Liver (tissue), 9 donors: ENCODE measurements around the gene MID1. TPM values are rescaled to one million over a fixed set of nuclear protein-coding genes. Genes with fewer than 3 reads are reported as not detected.

Source experiments
- DNase-seq: peaks from one replicate; pipeline ENCODE4 v3.0.0-alpha.2; 2017; ENCODE audit warnings: low spot score
- H3K27ac ChIP-seq, 2 donors: one replicate each; pipeline ENCODE4 v1.7.0; 2013; ENCODE audit warnings: inconsistent platforms in 2 of 2, low read length in 2 of 2, control low read depth in 1 of 2, low read depth in 1 of 2, mild to moderate bottlenecking in 1 of 2
- H3K27me3 ChIP-seq, 4 donors: one replicate each; pipeline versions ENCODE4 v1.6.1 to v1.7.0; 2013; ENCODE audit warnings: low read length in 3 of 4, inconsistent platforms in 1 of 4, mild to moderate bottlenecking in 1 of 4, moderate library complexity in 1 of 4; ENCODE audit not compliant: control insufficient read depth in 4 of 4, insufficient read depth in 4 of 4
- H3K36me3 ChIP-seq, 4 donors: one replicate each; pipeline versions ENCODE4 v1.6.1 to v1.7.0; 2013; ENCODE audit warnings: low read length in 3 of 4, mild to moderate bottlenecking in 3 of 4, low read depth in 1 of 4, moderate library complexity in 1 of 4; ENCODE audit not compliant: control insufficient read depth in 4 of 4, insufficient read depth in 3 of 4
- H3K4me1 ChIP-seq, 4 donors: one replicate each; pipeline versions ENCODE4 v1.6.1 to v1.7.0; 2013; ENCODE audit warnings: low read length in 3 of 4, mild to moderate bottlenecking in 3 of 4, moderate library complexity in 1 of 4; ENCODE audit not compliant: control insufficient read depth in 4 of 4, insufficient read depth in 4 of 4
- H3K4me3 ChIP-seq, 3 donors: one replicate each; pipeline versions ENCODE4 v1.6.1 to v1.7.0; 2013; ENCODE audit warnings: low read length in 3 of 3, control low read depth in 1 of 3, low read depth in 1 of 3, mild to moderate bottlenecking in 1 of 3
- H3K9ac ChIP-seq, 2 donors: one replicate each; pipeline ENCODE4 v1.7.0; 2013; ENCODE audit warnings: low read length in 2 of 2, mild to moderate bottlenecking in 2 of 2, moderate library complexity in 2 of 2, control low read depth in 1 of 2, low read depth in 1 of 2
- H3K9me3 ChIP-seq, 4 donors: one replicate each; pipeline versions ENCODE4 v1.6.1 to v1.7.0; 2013; ENCODE audit warnings: low read length in 3 of 4; ENCODE audit not compliant: control insufficient read depth in 4 of 4
- EGR1 ChIP-seq, 2 donors: IDR thresholded peaks; 2 replicates each; pipeline ENCODE4 v1.6.1; 2016 to 2018; ENCODE audit warnings: antibody characterized with exemption in 2 of 2, low read depth in 2 of 2
- FOXA2 ChIP-seq: IDR thresholded peaks from 2 replicates; pipeline ENCODE4 v1.6.1; 2016; ENCODE audit warnings: antibody characterized with exemption
- GABPA ChIP-seq, 2 donors: IDR thresholded peaks in 1 of 2; conservative IDR thresholded peaks in 1 of 2; 2 replicates each; pipeline ENCODE4 v1.6.1; 2016; ENCODE audit warnings: antibody characterized with exemption in 2 of 2, mild to moderate bottlenecking in 1 of 2, moderate library complexity in 1 of 2
- HNF4A ChIP-seq, 2 donors: conservative IDR thresholded peaks; 2 replicates each; pipeline ENCODE4 v1.6.1; 2016; ENCODE audit warnings: antibody characterized with exemption in 2 of 2, mild to moderate bottlenecking in 2 of 2
- HNF4G ChIP-seq: IDR thresholded peaks from 2 replicates; pipeline ENCODE4 v1.6.1; 2016; ENCODE audit warnings: antibody characterized with exemption
- NR2F2 ChIP-seq: IDR thresholded peaks from 2 replicates; pipeline ENCODE4 v1.6.1; 2016; ENCODE audit warnings: antibody characterized with exemption
- RAD21 ChIP-seq, 2 donors: IDR thresholded peaks; 2 replicates each; pipeline ENCODE4 v1.6.1; 2016; ENCODE audit warnings: antibody characterized with exemption in 2 of 2, mild to moderate bottlenecking in 2 of 2
- RXRA ChIP-seq, 2 donors: IDR thresholded peaks; 2 replicates each; pipeline ENCODE4 v1.6.1; 2017 to 2018; ENCODE audit warnings: antibody characterized with exemption in 2 of 2, mild to moderate bottlenecking in 1 of 2
- SP1 ChIP-seq: IDR thresholded peaks from 2 replicates; pipeline ENCODE4 v1.6.1; 2018; ENCODE audit warnings: antibody characterized with exemption, mild to moderate bottlenecking
- TAF1 ChIP-seq: conservative IDR thresholded peaks from 2 replicates; pipeline ENCODE4 v1.6.1; 2016; ENCODE audit warnings: antibody characterized with exemption, mild to moderate bottlenecking
- YY1 ChIP-seq: IDR thresholded peaks from 2 replicates; pipeline ENCODE4 v1.6.1; 2016; ENCODE audit warnings: antibody characterized with exemption, mild to moderate bottlenecking
- ZBTB33 ChIP-seq: IDR thresholded peaks from 2 replicates; pipeline ENCODE4 v1.6.1; 2016; ENCODE audit warnings: antibody characterized with exemption
- WGBS: extraction: QIAGEN DNeasy Blood & Tissue Kit; methylation state at CpG from one replicate; pipeline ENCODE4 v1.1.7; 2013; 5-methylcytosine and 5-hydroxymethylcytosine counted together
- polyA plus RNA-seq, 2 donors: library from polyadenylated mRNA; stranded (reverse) in 1 of 2; unstranded in 1 of 2; fragments of 200-250 nt in 1 of 2; fragments of >200 nt in 1 of 2; fragmentation: Nextera tagmentation in 1 of 2; extraction: Ambion mirVana in 1 of 2; gene quantifications; one replicate each; pipeline versions ENCODE4 v1.2.1 to v1.2.3, GENCODE V29; 2013 to 2015
- total RNA-seq, 2 donors: library from RNA; depleted of rRNA; stranded (reverse); fragments of >200 nt; gene quantifications; one replicate each; pipeline ENCODE4 v1.2.3, GENCODE V29; 2014
- TF ChIP-seq, protein P1 (sequence below): fragments of 150-350 bp; IDR thresholded peaks from 2 replicates; pipeline ENCODE4 v1.5.1; 2017; ENCODE audit warnings: improper control_type of control experiment, low read depth, low read length; ENCODE audit not compliant: missing input control
- TF ChIP-seq, protein P2 (sequence below): IDR thresholded peaks from 2 replicates; pipeline ENCODE4 v1.6.1; 2016; ENCODE audit warnings: antibody characterized with exemption
- donor health status: healthy.
- donor health status: healthy.
- donor health status: healthy.
- donor health status: healthy.
- donor health status: healthy.

The MID1 gene
- total and polyA plus RNA-seq, 4 donors = 1.8 to 7.9 (median 4.2) TPM

DNA sequence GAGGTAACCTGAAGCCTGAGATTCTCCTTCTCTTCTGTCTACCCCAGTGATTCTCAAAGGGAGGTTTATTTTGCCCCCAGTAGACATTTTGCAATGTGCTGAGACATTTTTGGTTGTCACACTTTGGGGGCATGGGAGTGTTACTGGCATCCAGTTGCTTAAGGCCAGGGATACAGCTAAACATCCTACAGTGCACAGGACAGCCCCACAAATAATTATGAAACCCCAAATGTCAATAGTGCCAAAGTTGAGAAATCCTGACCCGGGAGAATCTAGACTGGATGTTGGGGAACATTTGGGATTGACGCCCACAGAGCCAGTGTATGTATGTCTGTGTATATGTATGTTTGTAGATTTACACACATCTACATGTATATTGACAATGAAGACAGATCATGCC is 13.2 kb downstream of the MID1 start:
- no peak for DNase-seq
- no peaks in the 10 kb centered on the region for H3K9me3 ChIP-seq
- H3K9ac ChIP-seq = no peak overlapping the region
- H3K27me3 ChIP-seq = no peaks in the 10 kb centered on the region
- TF ChIP-seq SP1 (peak; percentile 13), FOXA2 (peak; percentile 46), RAD21 (IDR thresholded peaks at IDR 0.05) (no peak), HNF4A (conservative IDR thresholded peaks at IDR 0.05) (peak; percentile 24 to 38), HNF4G (no peak), RXRA (IDR thresholded peaks at IDR 0.05) (peak in 1 of 2 donors; percentile 48)
- 35% methylated on average over 2 of the region's 2 CpGs for WGBS
- no peak overlapping the region for H3K4me3 ChIP-seq
- H3K4me1 ChIP-seq = peaks cover 0 to 14% (median 3%) of the 10 kb centered on the region in 4 donors
- no peak overlapping the region for H3K27ac ChIP-seq
- no peaks in the 10 kb centered on the region for H3K36me3 ChIP-seq

GRCh38 chrX:10603612-10604011 is 16.8 kb downstream of the MID1 start:
- no peaks in the 10 kb centered on the region for H3K9me3 ChIP-seq
- WGBS = 71% methylated on average over 3 of the region's 3 CpGs
- no peak for DNase-seq
- TF ChIP-seq, protein P1, sequence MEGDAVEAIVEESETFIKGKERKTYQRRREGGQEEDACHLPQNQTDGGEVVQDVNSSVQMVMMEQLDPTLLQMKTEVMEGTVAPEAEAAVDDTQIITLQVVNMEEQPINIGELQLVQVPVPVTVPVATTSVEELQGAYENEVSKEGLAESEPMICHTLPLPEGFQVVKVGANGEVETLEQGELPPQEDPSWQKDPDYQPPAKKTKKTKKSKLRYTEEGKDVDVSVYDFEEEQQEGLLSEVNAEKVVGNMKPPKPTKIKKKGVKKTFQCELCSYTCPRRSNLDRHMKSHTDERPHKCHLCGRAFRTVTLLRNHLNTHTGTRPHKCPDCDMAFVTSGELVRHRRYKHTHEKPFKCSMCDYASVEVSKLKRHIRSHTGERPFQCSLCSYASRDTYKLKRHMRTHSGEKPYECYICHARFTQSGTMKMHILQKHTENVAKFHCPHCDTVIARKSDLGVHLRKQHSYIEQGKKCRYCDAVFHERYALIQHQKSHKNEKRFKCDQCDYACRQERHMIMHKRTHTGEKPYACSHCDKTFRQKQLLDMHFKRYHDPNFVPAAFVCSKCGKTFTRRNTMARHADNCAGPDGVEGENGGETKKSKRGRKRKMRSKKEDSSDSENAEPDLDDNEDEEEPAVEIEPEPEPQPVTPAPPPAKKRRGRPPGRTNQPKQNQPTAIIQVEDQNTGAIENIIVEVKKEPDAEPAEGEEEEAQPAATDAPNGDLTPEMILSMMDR = no peak
- TF ChIP-seq RAD21 (IDR thresholded peaks at IDR 0.05) = no peak
- TF ChIP-seq EGR1 (IDR thresholded peaks at IDR 0.05; ENCODE audit: low read depth in 2 of 2) = no peak
- no peak for TF ChIP-seq RXRA (IDR thresholded peaks at IDR 0.05)
- TF ChIP-seq NR2F2 = no peak
- no peak for TF ChIP-seq YY1
- TF ChIP-seq FOXA2 = no peak
- TF ChIP-seq SP1 = no peak
- no peak for TF ChIP-seq TAF1
- no peak for TF ChIP-seq GABPA (IDR thresholded peaks at IDR 0.05 in 1 of 2, conservative IDR thresholded peaks at IDR 0.05 in 1 of 2)
- no peaks in the 10 kb centered on the region for H3K36me3 ChIP-seq
- H3K4me3 ChIP-seq = no peak overlapping the region
- H3K9ac ChIP-seq = no peak overlapping the region
- H3K27ac ChIP-seq = no peak overlapping the region
- H3K4me1 ChIP-seq = no peaks in the 10 kb centered on the region
- H3K27me3 ChIP-seq = no peaks in the 10 kb centered on the region

DNA sequence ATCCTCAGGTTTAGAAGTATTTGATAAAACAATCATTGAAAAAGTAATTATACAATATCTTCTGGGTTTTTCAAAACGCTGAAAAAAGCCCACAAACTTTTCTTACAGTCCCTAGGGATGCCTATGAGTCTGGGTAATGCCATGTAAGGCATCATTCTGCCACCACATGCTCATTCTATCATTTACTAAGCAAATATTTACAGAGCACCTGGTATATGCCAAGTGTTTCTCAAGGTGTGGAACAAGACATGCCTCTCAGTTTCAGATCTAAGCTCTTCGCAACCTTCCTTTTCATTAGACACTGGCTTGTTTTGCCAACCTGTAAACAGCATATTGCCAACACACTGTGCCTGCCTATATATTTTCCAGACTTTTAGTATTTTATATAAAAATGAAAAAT is 17.7 kb downstream of the MID1 start:
- no peaks in the 10 kb centered on the region for H3K27me3 ChIP-seq
- no peak overlapping the region for H3K9ac ChIP-seq
- H3K27ac ChIP-seq = no peak overlapping the region
- no peaks in the 10 kb centered on the region for H3K36me3 ChIP-seq
- DNase-seq = no peak
- no peaks in the 10 kb centered on the region for H3K4me1 ChIP-seq
- H3K4me3 ChIP-seq = no peak overlapping the region
- TF ChIP-seq NR2F2 = no peak
- TF ChIP-seq HNF4G = no peak
- TF ChIP-seq, protein P2, sequence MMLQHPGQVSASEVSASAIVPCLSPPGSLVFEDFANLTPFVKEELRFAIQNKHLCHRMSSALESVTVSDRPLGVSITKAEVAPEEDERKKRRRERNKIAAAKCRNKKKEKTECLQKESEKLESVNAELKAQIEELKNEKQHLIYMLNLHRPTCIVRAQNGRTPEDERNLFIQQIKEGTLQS = no peak
- TF ChIP-seq ZBTB33 = no peak
- no peaks in the 10 kb centered on the region for H3K9me3 ChIP-seq
- WGBS = 90% methylated on average over 2 of the region's 2 CpGs
